Gastroesophageal sphincter (tissue), 4 donors: ENCODE measurements around the gene PCSK5. TPM values are rescaled to one million over a fixed set of nuclear protein-coding genes. Genes with fewer than 3 reads are reported as not detected.
"Not testable (repeated sequence)": the region's sequence is repeated elsewhere in the genome, so short reads cannot be mapped to it uniquely, and the experiment has no call there.

Experiments used
- ATAC-seq: fragments of 150-250 bp; one replicate; pipeline ENCODE4 v1.9.1; 2016; ENCODE audit warnings: mild to moderate bottlenecking, moderate library complexity
- H3K27ac ChIP-seq, 4 donors: fragments of 200-600 bp; sonication (generic) in 3 of 4; 1 replicate in 3 of 4; 2 replicates in 1 of 4; pipeline ENCODE4 v1.5.1; 2016 to 2019
- H3K27me3 ChIP-seq: fragments of 200-600 bp; sonication (generic); one replicate; pipeline ENCODE4 v1.5.1; 2019
- H3K36me3 ChIP-seq, 2 donors: fragments of 200-600 bp; sonication (generic); one replicate each; pipeline ENCODE4 v1.5.1; 2019; ENCODE audit warnings: control low read depth in 1 of 2
- H3K4me1 ChIP-seq, 3 donors: fragments of 200-600 bp; sonication (generic); 1 replicate in 2 of 3; 2 replicates in 1 of 3; pipeline ENCODE4 v1.5.1; 2016 to 2019; ENCODE audit warnings: control low read depth in 2 of 3
- H3K4me3 ChIP-seq, 2 donors: fragments of 200-600 bp; sonication (generic); one replicate each; pipeline ENCODE4 v1.5.1; 2019; ENCODE audit warnings: mild to moderate bottlenecking in 1 of 2, moderate library complexity in 1 of 2
- H3K9me3 ChIP-seq, 3 donors: fragments of 200-600 bp; sonication (generic); one replicate each; pipeline ENCODE4 v1.5.1; 2017 to 2019; ENCODE audit warnings: control low read depth in 2 of 3
- CTCF ChIP-seq, 4 experiments: fragments of 200-600 bp in 2 of 4; fragments of 450-650 bp in 2 of 4; sonication (generic) in 1 of 4; IDR thresholded peaks; one replicate each; pipeline ENCODE4 v1.5.1; 2017 to 2019; ENCODE audit warnings: antibody characterized with exemption in 4 of 4, mild to moderate bottlenecking in 2 of 4, moderate library complexity in 2 of 4
- EP300 ChIP-seq: sonication (generic); formaldehyde crosslinking; IDR thresholded peaks from one replicate; pipeline ENCODE4 v1.6.1; 2017; ENCODE audit warnings: antibody characterized with exemption, mild to moderate bottlenecking
- POLR2A ChIP-seq, 2 donors: fragments of 450-650 bp; IDR thresholded peaks; one replicate each; pipeline ENCODE4 v1.6.1; 2017; ENCODE audit warnings: antibody characterized with exemption in 2 of 2, mild to moderate bottlenecking in 2 of 2, moderate library complexity in 1 of 2
- POLR2AphosphoS5 ChIP-seq: sonication (generic); formaldehyde crosslinking; IDR thresholded peaks from one replicate; pipeline ENCODE4 v1.6.1; 2017; ENCODE audit warnings: antibody characterized with exemption
- WGBS, 2 donors: methylation state at CpG; one replicate each; pipeline ENCODE4 v1.1.5; 2018; ENCODE audit warnings: low coverage in 1 of 2; 5-methylcytosine and 5-hydroxymethylcytosine counted together
- total RNA-seq, 4 donors: library from RNA; depleted of rRNA; stranded (reverse); fragments of >200 nt; gene quantifications; one replicate each; pipeline ENCODE4 v1.1.0, GENCODE V29; 2016

The PCSK5 gene
- total RNA-seq, 4 donors from 2014 or later = 20.1 to 37.3 (median 28.1) TPM

- Histone ChIP-seq H3K4me1 (no peaks in the 10 kb centered on the region), H3K36me3 (no peaks in the 10 kb centered on the region), H3K9me3 (no peaks in the 10 kb centered on the region), H3K27me3 (no peaks in the 10 kb centered on the region), H3K27ac (no peak overlapping the region), H3K4me3 (no peak overlapping the region)
- 57 to 68% methylated on average over 4 of the region's 9 CpGs for WGBS, 2 donors
- TF ChIP-seq POLR2A (IDR thresholded peaks at IDR 0.05) = no peak
- ATAC-seq = no peak
Measured at GRCh38 chr9:76321195-76321828, 430.8 kb downstream of the PCSK5 start.

GRCh38 chr9:76322810-76323209 is 432.3 kb downstream of the PCSK5 start:
- no peak overlapping the region for H3K4me3 ChIP-seq
- H3K9me3 ChIP-seq = no peaks in the 10 kb centered on the region
- TF ChIP-seq CTCF (IDR thresholded peaks at IDR 0.05) = no peak
- no peak for TF ChIP-seq EP300
- no peak for TF ChIP-seq POLR2A (IDR thresholded peaks at IDR 0.05)
- no peak for TF ChIP-seq POLR2AphosphoS5
- ATAC-seq = no peak
- no peaks in the 10 kb centered on the region for H3K27me3 ChIP-seq
- 63 to 69% methylated on average over 8 to 10 of the region's 10 CpGs for WGBS, 2 donors
- no peaks in the 10 kb centered on the region for H3K36me3 ChIP-seq
- H3K27ac ChIP-seq = no peak overlapping the region
- H3K4me1 ChIP-seq = no peaks in the 10 kb centered on the region

- H3K4me1 ChIP-seq = no peaks in the 10 kb centered on the region
- no peaks in the 10 kb centered on the region for H3K27me3 ChIP-seq
- ATAC-seq = no peak
- H3K36me3 ChIP-seq = no peaks in the 10 kb centered on the region
- no peak for TF ChIP-seq POLR2A (IDR thresholded peaks at IDR 0.05)
- no peak for TF ChIP-seq EP300
- TF ChIP-seq POLR2AphosphoS5 = no peak
- no peak for TF ChIP-seq CTCF (IDR thresholded peaks at IDR 0.05)
- WGBS, 2 donors = 66 to 92% methylated on average over 2 of the region's 2 CpGs
- H3K4me3 ChIP-seq = no peak overlapping the region
- H3K9me3 ChIP-seq = no peaks in the 10 kb centered on the region
- no peak overlapping the region for H3K27ac ChIP-seq
Measured at GRCh38 chr9:76323490-76323889, 433.0 kb downstream of the PCSK5 start.

- not testable (repeated sequence) for ATAC-seq, H3K4me3 ChIP-seq, H3K4me1 ChIP-seq, H3K27ac ChIP-seq, H3K36me3 ChIP-seq, H3K27me3 ChIP-seq, H3K9me3 ChIP-seq
- WGBS, 2 donors = 80 to 89% methylated on average over 2 to 3 of the region's 7 CpGs
Measured at GRCh38 chr9:76324030-76324429, 433.6 kb downstream of the PCSK5 start.

GRCh38 chr9:76330034-76330433 is 439.6 kb downstream of the PCSK5 start:
- TF ChIP-seq POLR2A (IDR thresholded peaks at IDR 0.05) = no peak
- no peak for TF ChIP-seq CTCF (IDR thresholded peaks at IDR 0.05)
- TF ChIP-seq POLR2AphosphoS5 = no peak
- no peak for TF ChIP-seq EP300
- ATAC-seq = no peak

GRCh38 chr9:76333388-76333787 is 442.9 kb downstream of the PCSK5 start:
- WGBS, 2 donors = 29 to 33% methylated on average over 3 of the region's 3 CpGs

More at GRCh38 chr9:76330034-76330433, 439.6 kb downstream of the PCSK5 start:
- Histone ChIP-seq H3K4me3 (no peak overlapping the region), H3K27me3 (peaks cover 7% of the 10 kb centered on the region), H3K27ac (no peak overlapping the region), H3K4me1 (no peaks in the 10 kb centered on the region), H3K36me3 (no peaks in the 10 kb centered on the region), H3K9me3 (no peaks in the 10 kb centered on the region)
- 86 to 100% methylated on average over 1 of the region's 1 CpG for WGBS, 2 donors

More at GRCh38 chr9:76333388-76333787, 442.9 kb downstream of the PCSK5 start:
- no peak for TF ChIP-seq EP300
- no peak for TF ChIP-seq POLR2A (IDR thresholded peaks at IDR 0.05)
- TF ChIP-seq POLR2AphosphoS5 = no peak
- no peak for TF ChIP-seq CTCF (IDR thresholded peaks at IDR 0.05)
- Histone ChIP-seq H3K4me1 (no peaks in the 10 kb centered on the region), H3K36me3 (no peaks in the 10 kb centered on the region), H3K9me3 (no peaks in the 10 kb centered on the region), H3K27ac (no peak overlapping the region), H3K27me3 (peaks cover 7% of the 10 kb centered on the region), H3K4me3 (no peak overlapping the region)
- ATAC-seq = no peak
